Gastrocnemius medialis (tissue), 4 donors: Measurements from ENCODE around the gene ACOT12. TPM values are rescaled to one million over a fixed set of nuclear protein-coding genes. Genes with fewer than 3 reads are reported as not detected.

Experiments used
- ATAC-seq, 2 donors: fragments of 150-250 bp; one replicate each; pipeline ENCODE4 v1.9.1; 2016
- DNase-seq, 2 donors: peaks; one replicate each; pipeline ENCODE4 v3.0.0-alpha.2; 2019
- H3K27ac ChIP-seq, 4 donors: fragments of 200-600 bp; sonication (generic); 1 replicate in 1 of 4; 2 replicates in 3 of 4; pipeline ENCODE4 v1.5.1; 2016 to 2018; ENCODE audit warnings: mild to moderate bottlenecking in 2 of 4, moderate library complexity in 1 of 4
- H3K27me3 ChIP-seq, 3 donors: fragments of 200-600 bp; sonication (generic) in 2 of 3; 1 replicate in 1 of 3; 2 replicates in 2 of 3; pipeline versions ENCODE4 v1.5.1 to v1.6.0; 2016 to 2019; ENCODE audit warnings: mild to moderate bottlenecking in 1 of 3, moderate library complexity in 1 of 3
- H3K36me3 ChIP-seq, 2 donors: fragments of 200-600 bp; sonication (generic) in 1 of 2; one replicate each; pipeline ENCODE4 v1.5.1; 2017 to 2018
- H3K4me1 ChIP-seq, 2 donors: fragments of 200-600 bp; sonication (generic) in 1 of 2; one replicate each; pipeline ENCODE4 v1.5.1; 2016 to 2017; ENCODE audit warnings: mild to moderate bottlenecking in 2 of 2
- H3K4me3 ChIP-seq, 4 donors: fragments of 200-600 bp; sonication (generic) in 3 of 4; 1 replicate in 1 of 4; 2 replicates in 3 of 4; pipeline ENCODE4 v1.5.1; 2016 to 2019; ENCODE audit warnings: mild to moderate bottlenecking in 2 of 4
- H3K9me3 ChIP-seq, 3 donors: fragments of 200-600 bp; sonication (generic) in 2 of 3; 1 replicate in 1 of 3; 2 replicates in 2 of 3; pipeline ENCODE4 v1.5.1; 2016 to 2019
- POLR2A ChIP-seq, 2 donors: fragments of 450-650 bp; IDR thresholded peaks; one replicate each; pipeline ENCODE4 v1.6.1; 2017; ENCODE audit warnings: antibody characterized with exemption in 2 of 2, mild to moderate bottlenecking in 2 of 2, moderate library complexity in 2 of 2
- in situ Hi-C, 4 donors: fragments of 200-750 bp; cut with MboI; loops; one replicate each; pipeline versions ENCODE4 v1.15.0 to v1.8.0; 2017; ENCODE audit warnings: low sequenced_read_pairs in 4 of 4
- intact Hi-C: fragments of 100-400 bp; cut with DNase I; formaldehyde crosslinking; loops from one replicate; pipeline ENCODE4 v1.15.1; 2023; ENCODE audit warnings: low total_unique reads
- total RNA-seq, 4 donors: library from RNA; depleted of rRNA; stranded (reverse); fragments of >200 nt; gene quantifications; one replicate each; pipeline versions ENCODE4 v1.1.0 to v1.2.3, GENCODE V29; 2016
- TF ChIP-seq, protein P1 (sequence below), 5 experiments: fragments of 450-650 bp in 3 of 5; fragments of 200-600 bp in 2 of 5; sonication (generic) in 2 of 5; IDR thresholded peaks in 4 of 5; conservative IDR thresholded peaks in 1 of 5; 1 replicate in 4 of 5; 2 replicates in 1 of 5; pipeline ENCODE4 v1.5.1; 2016 to 2019; ENCODE audit warnings: antibody characterized with exemption in 5 of 5, mild to moderate bottlenecking in 3 of 5, moderate library complexity in 3 of 5

The ACOT12 gene
- total RNA-seq, 4 donors from 2014 or later: 0.53 TPM; not detected in 3

DNA sequence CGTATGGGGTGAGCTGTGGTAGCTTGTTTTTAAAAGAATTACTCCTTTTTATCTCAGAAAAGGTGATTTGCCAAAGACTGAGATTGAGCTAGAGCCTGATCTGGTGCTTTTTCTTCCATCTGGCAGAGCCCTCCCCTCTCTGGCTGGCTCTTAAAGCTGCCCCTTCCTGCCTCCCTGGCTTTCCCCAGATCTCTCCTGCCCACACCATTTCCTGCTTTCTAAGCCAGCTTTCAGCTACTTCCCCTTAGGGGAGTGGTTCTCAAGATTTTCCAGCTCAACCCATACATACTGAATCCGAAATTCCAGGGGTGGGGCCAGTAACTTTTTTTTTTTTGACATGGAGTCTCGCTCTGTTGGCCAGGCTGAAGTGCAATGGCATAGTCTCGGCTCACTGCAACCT is 4.8 kb upstream of the ACOT12 start:
- Histone ChIP-seq H3K27me3 (peaks cover 8 to 22% (median 16%) of the 10 kb centered on the region in 3 donors), H3K27ac (no peak overlapping the region), H3K36me3 (no peaks in the 10 kb centered on the region), H3K9me3 (no peaks in the 10 kb centered on the region), H3K4me1 (no peaks in the 10 kb centered on the region), H3K4me3 (no peak overlapping the region)
- ATAC-seq (no peak), DNase-seq (no peak)
- in situ Hi-C loops (no loop called here), intact Hi-C loops (no loop called here)
- TF ChIP-seq, protein P1, sequence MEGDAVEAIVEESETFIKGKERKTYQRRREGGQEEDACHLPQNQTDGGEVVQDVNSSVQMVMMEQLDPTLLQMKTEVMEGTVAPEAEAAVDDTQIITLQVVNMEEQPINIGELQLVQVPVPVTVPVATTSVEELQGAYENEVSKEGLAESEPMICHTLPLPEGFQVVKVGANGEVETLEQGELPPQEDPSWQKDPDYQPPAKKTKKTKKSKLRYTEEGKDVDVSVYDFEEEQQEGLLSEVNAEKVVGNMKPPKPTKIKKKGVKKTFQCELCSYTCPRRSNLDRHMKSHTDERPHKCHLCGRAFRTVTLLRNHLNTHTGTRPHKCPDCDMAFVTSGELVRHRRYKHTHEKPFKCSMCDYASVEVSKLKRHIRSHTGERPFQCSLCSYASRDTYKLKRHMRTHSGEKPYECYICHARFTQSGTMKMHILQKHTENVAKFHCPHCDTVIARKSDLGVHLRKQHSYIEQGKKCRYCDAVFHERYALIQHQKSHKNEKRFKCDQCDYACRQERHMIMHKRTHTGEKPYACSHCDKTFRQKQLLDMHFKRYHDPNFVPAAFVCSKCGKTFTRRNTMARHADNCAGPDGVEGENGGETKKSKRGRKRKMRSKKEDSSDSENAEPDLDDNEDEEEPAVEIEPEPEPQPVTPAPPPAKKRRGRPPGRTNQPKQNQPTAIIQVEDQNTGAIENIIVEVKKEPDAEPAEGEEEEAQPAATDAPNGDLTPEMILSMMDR (IDR thresholded peaks at IDR 0.05 in 4 of 5, conservative IDR thresholded peaks at IDR 0.05 in 1 of 5): no peak
- no peak for TF ChIP-seq POLR2A (IDR thresholded peaks at IDR 0.05)

GRCh38 chr5:81397176-81397575 is 3.2 kb upstream of the ACOT12 start:
- ATAC-seq (peak; percentile 20 to 30), DNase-seq (no peak)
- H3K27me3 ChIP-seq: peaks cover 16 to 29% (median 18%) of the 10 kb centered on the region in 3 donors
- H3K4me3 ChIP-seq: no peak overlapping the region
- H3K27ac ChIP-seq: no peak overlapping the region
- no peak for TF ChIP-seq POLR2A (IDR thresholded peaks at IDR 0.05)
- TF ChIP-seq, protein P1 (IDR thresholded peaks at IDR 0.05 in 4 of 5, conservative IDR thresholded peaks at IDR 0.05 in 1 of 5): no peak
- H3K4me1 ChIP-seq: no peaks in the 10 kb centered on the region
- in situ Hi-C loops (no loop called here), intact Hi-C loops (no loop called here)
- no peaks in the 10 kb centered on the region for H3K9me3 ChIP-seq
- no peaks in the 10 kb centered on the region for H3K36me3 ChIP-seq

DNA sequence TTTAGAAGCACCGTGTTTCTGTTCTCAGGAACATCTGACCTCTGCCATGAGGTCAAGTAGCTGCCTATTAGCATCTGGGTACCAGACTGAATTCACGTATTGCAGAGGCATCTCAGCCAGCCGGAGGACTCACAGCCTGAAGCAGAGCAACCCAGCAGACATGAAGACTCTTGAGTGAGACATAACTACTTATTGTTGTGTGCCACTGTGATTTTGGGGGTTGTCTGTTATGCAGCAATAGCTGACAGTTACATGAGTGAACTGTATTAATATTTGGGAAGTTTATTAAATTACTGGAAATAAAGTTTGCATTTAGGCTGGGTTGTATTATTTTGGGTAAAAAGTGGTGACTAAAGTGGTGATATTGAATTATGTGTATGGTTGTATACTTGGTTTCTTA is 1.3 kb upstream of the ACOT12 start:
- in situ Hi-C loops (no loop called here), intact Hi-C loops (no loop called here)
- TF ChIP-seq POLR2A (IDR thresholded peaks at IDR 0.05): no peak
- TF ChIP-seq, protein P1 (IDR thresholded peaks at IDR 0.05 in 4 of 5, conservative IDR thresholded peaks at IDR 0.05 in 1 of 5): no peak
- Histone ChIP-seq H3K36me3 (no peaks in the 10 kb centered on the region), H3K4me3 (no peak overlapping the region), H3K9me3 (no peaks in the 10 kb centered on the region), H3K27ac (no peak overlapping the region), H3K27me3 (peaks cover 18 to 39% (median 25%) of the 10 kb centered on the region in 3 donors), H3K4me1 (no peaks in the 10 kb centered on the region)
- ATAC-seq: no peak
- no peak for DNase-seq

DNA sequence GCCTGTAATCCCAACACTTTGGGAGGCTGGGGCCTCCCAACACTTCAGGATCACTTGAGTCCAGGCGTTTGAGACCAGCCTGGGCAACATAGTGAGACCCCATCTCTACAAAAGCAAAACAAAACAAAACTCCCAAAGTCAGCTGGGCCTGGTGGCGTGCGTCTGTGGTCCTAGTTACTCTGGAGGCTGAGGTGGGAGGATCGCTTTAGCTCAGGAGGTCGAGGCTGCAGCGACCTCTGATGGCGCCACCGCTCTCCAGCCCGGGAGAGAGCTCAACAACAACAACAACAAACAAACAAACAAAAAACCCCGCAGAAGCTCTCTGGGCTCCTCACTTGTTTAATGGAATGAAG is 528 bp downstream of the ACOT12 start:
- Histone ChIP-seq H3K4me3 (peak overlapping the region; percentile 15 to 46 (median 28)), H3K4me1 (no peaks in the 10 kb centered on the region), H3K9me3 (no peaks in the 10 kb centered on the region), H3K36me3 (no peaks in the 10 kb centered on the region), H3K27me3 (peaks cover 18 to 37% (median 25%) of the 10 kb centered on the region in 3 donors), H3K27ac (no peak overlapping the region)
- intact Hi-C loops: no loop called here
- no peak for TF ChIP-seq POLR2A (IDR thresholded peaks at IDR 0.05)
- TF ChIP-seq, protein P1 (IDR thresholded peaks at IDR 0.05 in 4 of 5, conservative IDR thresholded peaks at IDR 0.05 in 1 of 5): no peak
- DNase-seq (no peak), ATAC-seq (no peak)
- in situ Hi-C loops: no loop called here

DNA sequence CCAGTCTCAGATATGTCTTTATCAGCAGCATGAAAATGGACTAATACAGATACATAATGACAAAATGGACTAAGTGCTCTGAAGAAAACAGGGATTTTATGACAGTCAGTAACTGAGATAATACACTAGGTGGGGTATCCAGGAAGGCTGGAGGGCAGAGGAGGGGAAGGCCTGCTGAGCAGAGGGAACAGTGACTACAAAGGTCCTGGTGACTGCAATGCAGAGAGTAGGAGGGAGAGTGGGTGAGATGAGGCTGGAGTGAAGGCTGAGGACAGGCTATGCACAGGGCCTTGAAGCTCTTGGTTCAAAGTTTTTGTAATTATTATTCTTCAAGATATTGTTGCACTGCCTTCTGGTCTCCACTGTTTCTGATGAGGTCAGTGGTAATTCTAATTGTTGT is 4.9 kb downstream of the ACOT12 start:
- Histone ChIP-seq H3K4me3 (no peak overlapping the region), H3K9me3 (no peaks in the 10 kb centered on the region), H3K36me3 (no peaks in the 10 kb centered on the region), H3K27me3 (peaks cover 9 to 18% (median 10%) of the 10 kb centered on the region in 3 donors), H3K4me1 (no peaks in the 10 kb centered on the region), H3K27ac (no peak overlapping the region)
- ATAC-seq (no peak), DNase-seq (no peak)
- TF ChIP-seq, protein P1 (IDR thresholded peaks at IDR 0.05 in 4 of 5, conservative IDR thresholded peaks at IDR 0.05 in 1 of 5): no peak
- TF ChIP-seq POLR2A (IDR thresholded peaks at IDR 0.05): no peak
- in situ Hi-C loops (no loop called here), intact Hi-C loops (no loop called here)
